ENCODE results near the gene AXIN1.
"Not testable (repeated sequence)": the region's sequence is repeated elsewhere in the genome, so short reads cannot be mapped to it uniquely, and the experiment has no call there.

The AXIN1 gene

DNA sequence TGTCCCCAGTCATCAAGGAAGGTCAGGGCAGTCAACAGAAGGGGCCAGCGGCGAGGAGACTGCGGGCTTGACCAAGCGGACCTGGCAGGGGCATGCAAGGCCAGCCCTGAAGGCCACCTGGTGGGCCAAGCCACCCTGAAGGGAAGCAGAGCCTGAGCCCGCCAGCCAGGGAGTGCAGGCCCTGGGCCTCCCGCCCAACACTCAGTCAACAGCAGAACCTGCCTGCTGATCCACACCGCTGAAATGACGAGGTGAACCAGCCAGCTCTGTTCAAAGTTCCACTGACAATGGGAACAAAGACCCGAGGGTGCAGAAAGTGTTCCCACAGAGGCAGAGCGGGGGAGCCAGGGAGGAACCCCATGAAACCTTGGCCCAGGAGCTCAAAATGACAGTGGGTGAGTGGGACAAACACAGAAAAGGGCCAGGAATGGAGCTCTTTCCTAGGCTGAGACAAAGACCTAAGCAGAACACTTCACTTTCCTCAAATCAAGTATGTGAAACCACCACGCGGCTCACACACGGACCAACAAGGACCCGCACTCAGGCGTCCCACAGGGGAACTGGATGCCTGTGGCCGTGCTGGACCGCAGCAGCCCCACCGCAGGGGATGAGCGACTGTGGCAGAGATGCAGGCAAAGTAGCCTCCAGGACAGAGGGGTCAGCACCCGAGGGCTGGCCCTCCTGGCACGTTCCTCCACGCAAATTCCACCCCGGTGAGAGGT is 12.0 kb downstream of the AXIN1 start:
- Histone ChIP-seq H3K9me3 (ENCODE audit: control insufficient read depth, insufficient read depth, low read length) (no peaks in the 10 kb centered on the region), H3K9ac (ENCODE audit: low read depth, low read length) (no peak overlapping the region), H3K27me3 (ENCODE audit: control insufficient read depth, insufficient read depth, low read length) (no peaks in the 10 kb centered on the region), H3K4me3 (ENCODE audit: low read depth, low read length) (no peak overlapping the region), H3K36me3 (ENCODE audit: control insufficient read depth, insufficient read depth, low read length) (peaks cover 10% of the 10 kb centered on the region), H3K4me1 (ENCODE audit: control insufficient read depth, insufficient read depth, low read length) (no peaks in the 10 kb centered on the region)

- Histone ChIP-seq H3K9me3 (ENCODE audit: control insufficient read depth, insufficient read depth, low read length) (no peaks in the 10 kb centered on the region), H3K27me3 (ENCODE audit: control insufficient read depth, insufficient read depth, low read length) (no peaks in the 10 kb centered on the region), H3K9ac (ENCODE audit: low read depth, low read length) (no peak overlapping the region), H3K36me3 (ENCODE audit: control insufficient read depth, insufficient read depth, low read length) (peaks cover 5% of the 10 kb centered on the region), H3K4me1 (ENCODE audit: control insufficient read depth, insufficient read depth, low read length) (no peaks in the 10 kb centered on the region), H3K4me3 (ENCODE audit: low read depth, low read length) (no peak overlapping the region)
Observed at GRCh38 chr16:339680-340079, 12.8 kb downstream of the AXIN1 start.

DNA sequence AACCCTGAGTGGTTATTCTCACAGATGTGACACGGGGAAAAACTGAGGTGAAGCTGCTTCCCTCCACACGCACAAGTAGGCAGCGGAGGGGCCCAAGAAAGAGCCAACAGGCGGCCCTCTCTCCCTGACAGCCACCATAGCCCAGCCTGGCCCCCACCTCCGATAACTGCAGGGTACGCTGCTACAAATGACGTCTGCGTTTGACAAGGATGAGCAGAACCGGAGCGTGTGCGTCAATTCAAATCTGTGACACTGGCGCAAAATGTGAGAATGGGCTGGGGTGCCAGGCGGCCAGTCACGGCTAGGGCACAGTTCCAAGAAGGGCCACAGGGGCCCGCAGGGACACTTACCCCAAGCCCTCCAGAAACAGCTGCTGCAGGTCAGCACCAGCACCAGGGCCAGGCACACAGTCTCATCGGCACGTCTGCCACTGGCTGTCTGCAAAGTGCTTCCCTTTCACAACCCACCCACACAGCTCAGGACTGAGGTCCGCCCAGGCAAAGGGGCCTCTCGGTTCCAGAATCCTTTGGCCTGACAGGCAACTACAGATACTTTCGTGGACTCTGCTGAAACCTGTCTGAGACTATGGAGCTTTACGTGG is 14.4 kb downstream of the AXIN1 start:
- Histone ChIP-seq H3K9me3 (ENCODE audit: control insufficient read depth, insufficient read depth, low read length) (no peaks in the 10 kb centered on the region), H3K4me3 (ENCODE audit: low read depth, low read length) (no peak overlapping the region), H3K9ac (ENCODE audit: low read depth, low read length) (no peak overlapping the region), H3K27me3 (ENCODE audit: control insufficient read depth, insufficient read depth, low read length) (no peaks in the 10 kb centered on the region), H3K36me3 (ENCODE audit: control insufficient read depth, insufficient read depth, low read length) (no peaks in the 10 kb centered on the region), H3K4me1 (ENCODE audit: control insufficient read depth, insufficient read depth, low read length) (no peaks in the 10 kb centered on the region)

DNA sequence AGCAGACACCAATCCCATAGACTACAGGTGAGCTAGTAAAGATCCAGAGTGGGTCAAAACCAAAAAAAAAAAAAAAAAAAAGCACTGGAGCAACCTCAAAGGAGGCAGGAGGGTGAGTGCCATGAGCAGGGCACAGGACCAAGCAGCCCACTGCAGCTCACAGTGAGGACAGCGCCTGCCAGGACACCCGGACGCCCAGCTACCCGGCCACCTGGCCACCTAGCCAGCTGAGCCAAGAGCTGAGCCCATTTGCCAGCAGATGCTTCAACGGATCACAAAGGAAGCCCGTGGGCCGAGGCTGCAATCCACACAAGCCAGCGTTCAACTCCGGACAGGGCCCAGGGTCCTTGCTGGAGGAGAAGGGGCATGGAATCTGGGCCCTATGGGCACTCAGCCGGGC is 15.1 kb downstream of the AXIN1 start:
- Histone ChIP-seq H3K4me1 (ENCODE audit: control insufficient read depth, insufficient read depth, low read length) (no peaks in the 10 kb centered on the region), H3K4me3 (ENCODE audit: low read depth, low read length) (no peak overlapping the region), H3K9ac (ENCODE audit: low read depth, low read length) (no peak overlapping the region), H3K9me3 (ENCODE audit: control insufficient read depth, insufficient read depth, low read length) (no peaks in the 10 kb centered on the region), H3K36me3 (ENCODE audit: control insufficient read depth, insufficient read depth, low read length) (no peaks in the 10 kb centered on the region), H3K27me3 (ENCODE audit: control insufficient read depth, insufficient read depth, low read length) (no peaks in the 10 kb centered on the region)

DNA sequence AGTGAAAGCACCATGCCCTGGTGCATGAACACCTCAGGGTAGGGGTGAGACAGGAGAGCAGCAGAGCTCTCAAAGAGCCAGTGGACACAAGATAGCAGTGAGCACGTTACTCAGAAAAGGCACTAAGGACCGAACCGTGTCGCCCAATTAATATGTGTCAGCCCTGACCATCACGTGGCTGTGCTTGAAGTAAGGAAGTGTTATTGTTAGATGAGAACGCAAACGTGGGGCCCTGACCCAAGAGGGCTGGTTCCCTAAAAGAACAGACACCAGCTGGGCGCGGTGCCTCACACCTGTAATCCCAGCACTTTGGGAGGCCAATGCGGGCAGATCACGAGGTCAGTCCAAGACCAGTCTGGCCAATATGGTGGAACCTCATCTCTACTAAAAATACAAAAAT is 16.3 kb downstream of the AXIN1 start:
- Histone ChIP-seq H3K9me3 (ENCODE audit: control insufficient read depth, insufficient read depth, low read length) (no peaks in the 10 kb centered on the region), H3K27me3 (ENCODE audit: control insufficient read depth, insufficient read depth, low read length) (no peaks in the 10 kb centered on the region), H3K36me3 (ENCODE audit: control insufficient read depth, insufficient read depth, low read length) (no peaks in the 10 kb centered on the region), H3K9ac (ENCODE audit: low read depth, low read length) (no peak overlapping the region), H3K4me1 (ENCODE audit: control insufficient read depth, insufficient read depth, low read length) (peaks cover 2% of the 10 kb centered on the region), H3K4me3 (ENCODE audit: low read depth, low read length) (no peak overlapping the region)

DNA sequence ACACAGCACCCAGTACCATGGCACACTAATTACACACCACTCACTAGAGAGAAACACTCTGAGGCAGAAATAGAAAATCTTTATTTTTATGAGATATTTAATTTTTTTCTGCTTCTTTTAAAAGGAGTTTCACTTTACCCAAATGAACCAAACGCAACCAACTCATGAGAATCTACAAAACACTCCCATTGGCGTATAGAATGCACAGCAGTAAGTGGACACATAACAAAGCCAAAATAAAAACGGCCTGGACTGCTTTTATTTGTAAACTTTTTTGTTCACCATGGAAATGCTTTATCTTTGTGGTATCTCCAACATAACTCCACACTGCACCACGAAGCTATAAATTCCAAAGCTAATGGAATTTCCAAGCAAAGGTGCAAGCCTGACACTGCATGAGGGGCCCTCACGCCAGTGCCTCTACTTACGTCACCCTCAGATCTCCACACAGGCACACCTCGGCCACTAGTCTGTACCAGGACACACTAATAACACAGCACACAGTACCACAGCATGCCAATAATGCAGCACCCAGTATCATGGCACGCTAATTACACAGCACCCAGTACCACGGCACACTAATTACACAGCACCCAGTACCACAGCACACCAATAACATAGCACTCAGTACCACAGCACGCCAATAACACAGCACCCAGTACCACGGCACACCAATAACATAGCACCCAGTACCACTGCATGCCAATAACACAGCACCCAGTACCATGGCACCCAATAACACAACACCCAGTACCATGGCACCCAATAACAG is 17.5 kb downstream of the AXIN1 start:
- H3K27me3 ChIP-seq (ENCODE audit: control insufficient read depth, insufficient read depth, low read length); H3K4me1 ChIP-seq (ENCODE audit: control insufficient read depth, insufficient read depth, low read length); H3K9me3 ChIP-seq (ENCODE audit: control insufficient read depth, insufficient read depth, low read length); H3K4me3 ChIP-seq (ENCODE audit: low read depth, low read length); H3K36me3 ChIP-seq (ENCODE audit: control insufficient read depth, insufficient read depth, low read length); H3K9ac ChIP-seq (ENCODE audit: low read depth, low read length): not testable (repeated sequence)

DNA sequence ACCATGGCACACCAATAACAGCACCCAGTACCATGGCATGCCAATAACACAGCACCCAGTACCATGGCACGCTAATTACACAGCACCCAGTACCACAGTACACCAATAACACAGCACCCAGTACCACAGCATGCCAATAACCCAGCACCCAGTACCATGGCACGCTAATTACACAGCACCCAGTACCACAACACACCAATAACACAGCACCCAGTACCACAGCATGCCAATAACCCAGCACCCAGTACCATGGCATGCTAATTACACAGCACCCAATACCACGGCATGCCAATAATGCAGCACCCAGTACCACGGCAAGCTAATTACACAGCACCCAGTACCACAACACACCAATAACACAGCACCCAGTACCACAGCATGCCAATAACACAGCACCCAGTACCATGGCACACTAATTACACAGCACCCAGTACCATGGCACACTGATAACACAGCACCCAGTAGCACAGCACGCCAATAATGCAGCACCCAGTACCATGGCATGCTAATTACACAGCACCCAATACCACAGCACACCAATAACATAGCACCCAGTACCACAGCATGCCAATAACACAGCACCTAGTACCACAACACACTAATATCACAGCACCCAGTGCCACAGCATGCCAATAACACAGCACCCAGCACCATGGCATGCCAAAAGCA is 18.2 kb downstream of the AXIN1 start:
- not testable (repeated sequence) for H3K9ac ChIP-seq (ENCODE audit: low read depth, low read length); H3K9me3 ChIP-seq (ENCODE audit: control insufficient read depth, insufficient read depth, low read length); H3K36me3 ChIP-seq (ENCODE audit: control insufficient read depth, insufficient read depth, low read length); H3K4me1 ChIP-seq (ENCODE audit: control insufficient read depth, insufficient read depth, low read length); H3K27me3 ChIP-seq (ENCODE audit: control insufficient read depth, insufficient read depth, low read length); H3K4me3 ChIP-seq (ENCODE audit: low read depth, low read length)

DNA sequence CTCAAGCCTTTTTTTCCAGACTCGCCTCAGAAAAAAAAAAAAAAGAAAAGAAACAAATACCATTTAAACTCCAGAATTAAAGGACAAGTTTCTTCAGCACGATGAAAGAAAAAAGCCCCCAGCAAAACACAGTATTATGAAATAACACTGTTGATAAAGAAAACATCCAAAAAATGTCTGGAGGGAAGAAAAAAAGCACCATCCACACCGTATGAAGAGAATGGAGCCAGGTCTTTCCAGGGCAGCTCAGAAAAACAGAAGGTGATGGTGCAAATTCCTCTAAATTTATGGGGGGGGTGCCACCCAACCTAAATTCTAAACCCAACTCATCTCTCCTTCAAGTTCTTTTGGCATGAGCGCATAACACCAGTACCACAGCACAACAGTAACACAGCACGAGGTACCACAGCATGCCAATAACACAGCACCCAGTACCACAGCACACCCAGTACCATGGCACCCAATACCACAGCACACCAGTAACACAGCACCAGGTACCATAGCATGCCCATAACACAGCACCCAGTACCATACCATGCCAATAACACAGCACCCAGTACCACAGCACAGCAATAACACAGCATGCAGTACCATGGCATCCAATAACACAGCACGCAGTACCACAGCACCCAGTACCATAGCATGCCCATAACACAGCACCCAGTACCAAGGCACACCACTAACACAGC is 19.0 kb downstream of the AXIN1 start:
- no peaks in the 10 kb centered on the region for H3K9me3 ChIP-seq (ENCODE audit: control insufficient read depth, insufficient read depth, low read length)
- H3K36me3 ChIP-seq (ENCODE audit: control insufficient read depth, insufficient read depth, low read length), result no peaks in the 10 kb centered on the region
- H3K4me1 ChIP-seq (ENCODE audit: control insufficient read depth, insufficient read depth, low read length), result peaks cover 2% of the 10 kb centered on the region

DNA sequence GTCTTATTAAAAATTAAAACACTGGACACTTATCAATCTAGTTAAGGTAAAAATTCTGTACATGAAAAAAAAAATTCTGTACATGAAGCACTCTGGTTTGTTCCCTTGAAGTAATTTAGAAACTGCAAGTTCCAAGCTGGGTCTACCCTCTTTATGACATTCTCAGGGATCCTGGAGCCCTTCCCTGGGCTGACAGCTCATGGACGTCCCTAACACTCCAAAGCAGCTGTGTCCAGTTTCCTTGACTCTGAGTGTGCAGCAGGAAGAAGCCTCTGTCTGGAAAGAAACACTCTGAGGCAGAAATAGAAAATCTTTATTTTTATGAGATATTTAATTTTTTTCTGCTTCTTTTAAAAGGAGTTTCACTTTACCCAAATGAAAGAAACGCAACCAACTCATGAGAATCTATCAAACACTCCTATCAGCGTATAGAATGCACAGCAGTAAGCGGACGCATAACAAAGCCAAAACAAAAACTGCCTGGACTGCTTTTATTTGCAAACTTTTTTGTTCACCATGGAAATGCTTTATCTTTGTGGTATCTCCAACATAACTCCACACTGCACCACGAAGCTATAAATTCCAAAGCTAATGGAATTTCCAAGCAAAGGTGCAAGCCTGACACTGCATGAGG is 21.2 kb downstream of the AXIN1 start:
- H3K4me3 ChIP-seq (ENCODE audit: low read depth, low read length); H3K4me1 ChIP-seq (ENCODE audit: control insufficient read depth, insufficient read depth, low read length): not testable (repeated sequence)

More for the DNA sequence above, 19.0 kb downstream of the AXIN1 start:
- H3K27me3 ChIP-seq (ENCODE audit: control insufficient read depth, insufficient read depth, low read length), result no peaks in the 10 kb centered on the region
- no peak overlapping the region for H3K9ac ChIP-seq (ENCODE audit: low read depth, low read length)
- no peak overlapping the region for H3K4me3 ChIP-seq (ENCODE audit: low read depth, low read length)

GRCh38 chr16:330741-331140 is 21.8 kb downstream of the AXIN1 start:
- Histone ChIP-seq H3K36me3 (ENCODE audit: control insufficient read depth, insufficient read depth, low read length) (no peaks in the 10 kb centered on the region), H3K4me1 (ENCODE audit: control insufficient read depth, insufficient read depth, low read length) (peaks cover 2% of the 10 kb centered on the region), H3K9ac (ENCODE audit: low read depth, low read length) (no peak overlapping the region), H3K27me3 (ENCODE audit: control insufficient read depth, insufficient read depth, low read length) (no peaks in the 10 kb centered on the region), H3K9me3 (ENCODE audit: control insufficient read depth, insufficient read depth, low read length) (no peaks in the 10 kb centered on the region), H3K4me3 (ENCODE audit: low read depth, low read length) (no peak overlapping the region)

More for the DNA sequence above, 21.2 kb downstream of the AXIN1 start:
- H3K36me3 ChIP-seq (ENCODE audit: control insufficient read depth, insufficient read depth, low read length); H3K9me3 ChIP-seq (ENCODE audit: control insufficient read depth, insufficient read depth, low read length); H3K27me3 ChIP-seq (ENCODE audit: control insufficient read depth, insufficient read depth, low read length); H3K9ac ChIP-seq (ENCODE audit: low read depth, low read length): not testable (repeated sequence)
